GM10266 (cell line): ENCODE results near the gene ARL5C.

Experiments
- DNase-seq: peaks from one replicate; pipeline ENCODE4 v3.0.0; 2012; ENCODE audit errors: extremely low spot score
- TF ChIP-seq, protein P1 (sequence below): IDR thresholded peaks from 2 replicates; pipeline ENCODE4 v1.5.1; 2012; ENCODE audit warnings: mild to moderate bottlenecking, low read depth; ENCODE audit not compliant: control insufficient read depth, insufficient read depth; ENCODE audit errors: missing control alignments

Gene ARL5C

DNA sequence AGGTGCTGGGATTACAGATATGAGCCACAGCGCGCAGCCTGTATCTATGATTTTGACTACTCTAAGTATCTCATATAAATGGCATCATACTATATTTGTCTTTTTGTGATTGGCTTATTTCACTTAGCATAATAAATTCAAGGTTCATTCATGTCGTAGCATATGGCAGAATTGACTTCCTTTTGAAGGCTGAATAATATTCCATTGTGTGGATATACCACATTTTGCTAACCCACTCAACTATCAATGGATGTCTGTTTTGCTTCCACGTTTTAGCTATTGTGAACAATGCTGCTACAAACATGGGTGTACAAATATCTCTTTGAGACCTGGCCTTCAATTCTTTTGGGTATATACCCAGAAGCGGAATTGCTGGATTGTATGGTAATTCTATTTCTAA lies 24.7 kb downstream of the ARL5C start:
- TF ChIP-seq, protein P1, sequence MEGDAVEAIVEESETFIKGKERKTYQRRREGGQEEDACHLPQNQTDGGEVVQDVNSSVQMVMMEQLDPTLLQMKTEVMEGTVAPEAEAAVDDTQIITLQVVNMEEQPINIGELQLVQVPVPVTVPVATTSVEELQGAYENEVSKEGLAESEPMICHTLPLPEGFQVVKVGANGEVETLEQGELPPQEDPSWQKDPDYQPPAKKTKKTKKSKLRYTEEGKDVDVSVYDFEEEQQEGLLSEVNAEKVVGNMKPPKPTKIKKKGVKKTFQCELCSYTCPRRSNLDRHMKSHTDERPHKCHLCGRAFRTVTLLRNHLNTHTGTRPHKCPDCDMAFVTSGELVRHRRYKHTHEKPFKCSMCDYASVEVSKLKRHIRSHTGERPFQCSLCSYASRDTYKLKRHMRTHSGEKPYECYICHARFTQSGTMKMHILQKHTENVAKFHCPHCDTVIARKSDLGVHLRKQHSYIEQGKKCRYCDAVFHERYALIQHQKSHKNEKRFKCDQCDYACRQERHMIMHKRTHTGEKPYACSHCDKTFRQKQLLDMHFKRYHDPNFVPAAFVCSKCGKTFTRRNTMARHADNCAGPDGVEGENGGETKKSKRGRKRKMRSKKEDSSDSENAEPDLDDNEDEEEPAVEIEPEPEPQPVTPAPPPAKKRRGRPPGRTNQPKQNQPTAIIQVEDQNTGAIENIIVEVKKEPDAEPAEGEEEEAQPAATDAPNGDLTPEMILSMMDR = no peak
- no peak for DNase-seq

DNA sequence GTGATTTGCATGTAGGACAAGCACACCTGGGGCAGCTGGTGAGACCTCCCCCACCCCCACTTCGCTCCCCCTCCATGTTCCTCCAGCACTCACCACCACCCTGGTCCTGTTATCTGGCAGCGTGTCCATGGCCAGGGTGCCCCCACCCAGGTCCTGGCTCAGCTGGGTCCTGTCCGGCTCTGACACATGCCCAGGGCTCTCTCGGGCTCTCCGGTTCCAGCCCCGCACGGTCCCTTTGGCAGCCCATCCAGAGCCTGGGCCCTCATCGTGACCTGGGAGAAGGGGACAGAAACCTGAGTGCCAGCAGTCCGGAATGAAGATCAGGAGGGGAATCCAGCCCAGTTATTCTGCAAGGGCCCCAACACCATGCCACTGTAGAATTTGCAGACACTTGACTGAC lies 26.4 kb downstream of the ARL5C start:
- TF ChIP-seq, protein P1 = no peak
- no peak for DNase-seq

DNA sequence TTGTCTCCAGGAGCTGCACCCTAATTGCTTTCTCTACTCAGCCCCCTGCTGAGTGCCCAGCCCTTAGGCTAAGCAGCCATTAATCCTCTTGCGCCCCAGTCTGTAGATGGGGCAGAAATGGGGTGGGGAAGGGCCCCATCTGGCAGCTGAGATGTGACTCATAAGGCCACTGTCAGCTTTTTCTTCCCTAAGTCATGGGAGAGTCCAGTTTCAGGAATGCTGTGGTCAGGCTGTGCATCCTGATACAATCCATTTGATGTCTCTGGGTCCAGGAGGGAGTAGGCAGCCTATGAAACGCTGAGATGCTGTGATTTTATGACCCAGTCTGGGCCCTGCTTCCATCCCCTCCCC lies 26.8 kb downstream of the ARL5C start:
- DNase-seq = no peak
- TF ChIP-seq, protein P1 = no peak

DNA sequence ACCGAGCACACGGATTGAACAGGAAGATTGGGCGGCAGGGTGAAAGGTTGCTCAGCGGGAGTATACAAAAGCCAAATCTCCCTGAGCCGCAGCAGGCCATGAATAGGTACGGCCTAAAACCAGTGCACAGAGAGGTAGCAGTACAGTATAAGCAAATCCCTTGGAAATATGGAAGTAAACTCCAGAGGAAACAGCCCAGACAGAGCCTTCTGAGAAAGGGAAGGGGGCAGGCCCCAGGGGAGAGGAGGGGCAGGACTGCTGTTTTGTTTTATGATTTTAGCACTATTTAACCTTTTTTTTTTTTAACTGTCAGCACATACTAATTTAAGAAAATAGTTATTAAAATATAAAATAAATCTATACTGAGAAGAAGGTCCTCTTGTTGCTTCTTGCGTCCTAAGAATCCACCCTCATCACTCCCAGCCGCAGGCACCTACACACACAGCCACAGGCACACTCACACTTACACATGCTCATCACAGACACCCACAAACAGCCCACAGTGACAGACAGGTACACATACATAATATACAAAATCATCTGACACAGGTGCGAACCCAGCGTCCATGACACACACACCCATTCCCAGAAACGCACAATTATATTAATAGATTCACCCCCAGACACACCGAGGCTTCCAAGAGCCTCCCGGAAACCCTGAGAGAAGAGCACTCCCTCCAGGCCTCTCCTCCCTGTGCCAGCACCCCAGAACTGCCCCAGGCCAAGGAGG lies 27.4 kb downstream of the ARL5C start:
- DNase-seq = no peak
- TF ChIP-seq, protein P1 = no peak

DNA sequence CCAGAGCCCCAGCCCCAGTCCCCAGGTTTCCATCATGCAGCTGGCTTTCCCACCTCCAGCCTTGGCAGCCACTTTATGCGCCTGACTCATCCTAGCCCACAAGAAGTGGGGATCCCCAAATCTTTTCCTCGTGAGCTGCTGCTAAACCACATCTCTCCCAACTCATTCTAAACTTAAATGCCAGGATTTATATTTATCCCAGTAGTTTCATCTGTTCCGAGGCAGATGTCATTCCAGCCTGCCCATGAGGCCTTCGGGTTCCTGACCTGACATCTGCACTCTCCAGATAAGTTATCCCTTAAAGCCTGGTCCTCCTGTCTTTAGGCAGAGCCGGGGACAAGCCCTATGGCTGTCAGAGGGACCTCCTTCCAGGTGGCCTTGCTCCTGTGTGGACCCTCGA lies 31.1 kb downstream of the ARL5C start:
- TF ChIP-seq, protein P1 = no peak
- no peak for DNase-seq

DNA sequence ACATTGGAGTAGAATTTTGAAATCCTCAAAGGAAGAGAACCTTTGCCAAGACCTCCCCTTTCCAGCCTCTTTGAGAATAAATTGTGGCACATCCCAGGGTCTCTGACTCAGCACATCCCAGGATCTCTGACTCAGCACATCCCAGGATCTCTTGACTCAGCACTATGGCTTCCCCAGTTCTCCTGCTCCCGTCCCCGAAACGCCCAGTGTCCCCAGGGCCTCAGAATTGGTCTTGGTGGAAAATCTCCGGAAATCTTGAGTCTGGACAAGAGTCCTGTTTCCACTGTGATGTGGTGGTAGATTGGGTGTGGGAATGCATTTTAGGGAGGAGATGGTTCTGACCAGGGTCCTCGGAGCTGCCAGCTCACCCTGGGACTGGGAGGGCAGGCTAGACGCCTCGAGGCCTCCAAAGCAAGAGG lies 33.8 kb downstream of the ARL5C start:
- no peak for DNase-seq
- TF ChIP-seq, protein P1 = no peak

DNA sequence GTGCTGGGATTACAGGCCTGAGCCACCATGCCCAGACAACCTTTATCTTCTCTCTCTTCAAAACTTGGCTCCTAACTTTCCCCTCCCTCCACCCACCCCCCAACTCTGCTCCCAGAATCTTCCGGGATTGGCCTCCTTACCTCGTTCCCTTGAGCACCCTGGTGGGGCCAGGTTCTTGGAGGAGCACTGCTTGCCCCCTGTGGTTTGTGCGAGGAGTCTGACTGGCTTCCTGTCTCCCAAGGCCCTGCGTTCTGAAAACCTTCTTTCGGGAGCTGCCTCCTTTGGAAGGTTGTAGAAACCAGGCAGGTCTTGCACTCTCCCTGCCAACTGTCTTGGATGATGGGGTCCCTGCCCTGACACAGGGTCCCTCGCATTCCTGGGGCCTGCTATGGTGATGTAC lies 34.3 kb downstream of the ARL5C start:
- TF ChIP-seq, protein P1 = no peak
- no peak for DNase-seq
